Nephron progenitor cell (in vitro differentiated cells): ENCODE measurements around the gene ZNF223.

Source experiments
- DNase-seq: peaks from one replicate; pipeline ENCODE4 v3.0.0; 2021
- H3K27ac Mint-ChIP-seq: 2 replicates; pipeline ENCODE4 v1.8.0; 2021; ENCODE audit warnings: mild to moderate bottlenecking, moderate library complexity, mixed read lengths
- H3K27me3 Mint-ChIP-seq: 2 replicates; pipeline ENCODE4 v1.8.0; 2021; ENCODE audit warnings: mild to moderate bottlenecking, low read depth, mixed read lengths; ENCODE audit not compliant: poor library complexity
- H3K36me3 Mint-ChIP-seq: 2 replicates; pipeline ENCODE4 v1.8.0; 2021; ENCODE audit warnings: low read depth, mixed read lengths
- H3K4me1 Mint-ChIP-seq: 2 replicates; pipeline ENCODE4 v1.8.0; 2021; ENCODE audit warnings: mixed read lengths
- H3K4me3 Mint-ChIP-seq: 2 replicates; pipeline ENCODE4 v1.8.0; 2021; ENCODE audit warnings: mild to moderate bottlenecking, moderate library complexity, mixed read lengths
- H3K9me3 Mint-ChIP-seq: 2 replicates; pipeline ENCODE4 v1.8.0; 2021; ENCODE audit warnings: mild to moderate bottlenecking, moderate library complexity, mixed read lengths
- TF ChIP-seq, protein P1 (sequence below): fragments of 200-600 bp; sonication (generic); IDR thresholded peaks from 2 replicates; pipeline ENCODE4 v1.5.0; 2021; ENCODE audit warnings: antibody characterized with exemption

Gene ZNF223

DNA sequence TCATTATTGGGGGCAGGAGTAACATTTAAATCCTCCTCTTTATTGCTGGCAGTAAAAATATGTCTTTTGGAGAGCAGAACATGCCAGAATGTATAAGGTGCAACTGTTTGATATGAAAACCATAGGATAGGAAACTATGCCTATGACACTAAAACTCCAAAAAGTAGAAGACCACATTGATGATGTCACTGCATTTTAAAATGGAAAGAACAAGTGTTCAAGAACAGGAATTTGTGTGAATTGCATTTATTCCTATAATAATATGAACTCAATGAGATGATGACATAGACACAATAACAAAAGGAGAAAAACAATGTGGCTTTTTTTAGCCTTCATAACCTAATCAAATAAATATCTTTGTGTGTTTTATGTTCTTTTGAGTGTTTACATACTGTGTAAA, 57.6 kb downstream of the ZNF223 start:
- Mint-ChIP-seq H3K4me1 (peaks cover 19% of the 10 kb centered on the region), H3K36me3 (peaks cover 77% of the 10 kb centered on the region), H3K9me3 (peaks cover 75% of the 10 kb centered on the region), H3K4me3 (no peak overlapping the region), H3K27ac (no peak overlapping the region), H3K27me3 (peaks cover 4% of the 10 kb centered on the region)
- no peak for DNase-seq
- TF ChIP-seq, protein P1, sequence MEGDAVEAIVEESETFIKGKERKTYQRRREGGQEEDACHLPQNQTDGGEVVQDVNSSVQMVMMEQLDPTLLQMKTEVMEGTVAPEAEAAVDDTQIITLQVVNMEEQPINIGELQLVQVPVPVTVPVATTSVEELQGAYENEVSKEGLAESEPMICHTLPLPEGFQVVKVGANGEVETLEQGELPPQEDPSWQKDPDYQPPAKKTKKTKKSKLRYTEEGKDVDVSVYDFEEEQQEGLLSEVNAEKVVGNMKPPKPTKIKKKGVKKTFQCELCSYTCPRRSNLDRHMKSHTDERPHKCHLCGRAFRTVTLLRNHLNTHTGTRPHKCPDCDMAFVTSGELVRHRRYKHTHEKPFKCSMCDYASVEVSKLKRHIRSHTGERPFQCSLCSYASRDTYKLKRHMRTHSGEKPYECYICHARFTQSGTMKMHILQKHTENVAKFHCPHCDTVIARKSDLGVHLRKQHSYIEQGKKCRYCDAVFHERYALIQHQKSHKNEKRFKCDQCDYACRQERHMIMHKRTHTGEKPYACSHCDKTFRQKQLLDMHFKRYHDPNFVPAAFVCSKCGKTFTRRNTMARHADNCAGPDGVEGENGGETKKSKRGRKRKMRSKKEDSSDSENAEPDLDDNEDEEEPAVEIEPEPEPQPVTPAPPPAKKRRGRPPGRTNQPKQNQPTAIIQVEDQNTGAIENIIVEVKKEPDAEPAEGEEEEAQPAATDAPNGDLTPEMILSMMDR = no peak

GRCh38 chr19:44111910-44112463, 60.2 kb downstream of the ZNF223 start:
- Mint-ChIP-seq H3K9me3 (peaks cover 57% of the 10 kb centered on the region), H3K27me3 (peaks cover 8% of the 10 kb centered on the region), H3K27ac (peak overlapping the region; percentile 49), H3K36me3 (peaks cover 71% of the 10 kb centered on the region), H3K4me3 (peak overlapping the region; percentile 99), H3K4me1 (peaks cover 29% of the 10 kb centered on the region)
- peak; percentile 54 for DNase-seq
- TF ChIP-seq, protein P1 = no peak

GRCh38 chr19:44112802-44113137, 60.9 kb downstream of the ZNF223 start:
- peaks cover 8% of the 10 kb centered on the region for H3K27me3 Mint-ChIP-seq
- TF ChIP-seq, protein P1 = no peak
- no peak for DNase-seq
- peak overlapping the region; percentile 94 for H3K27ac Mint-ChIP-seq
- peaks cover 69% of the 10 kb centered on the region for H3K36me3 Mint-ChIP-seq
- H3K9me3 Mint-ChIP-seq = peaks cover 49% of the 10 kb centered on the region
- peak overlapping the region; percentile 99 for H3K4me3 Mint-ChIP-seq
- H3K4me1 Mint-ChIP-seq = peaks cover 29% of the 10 kb centered on the region

GRCh38 chr19:44113138-44113783, 61.4 kb downstream of the ZNF223 start, which contains the start of gene ZNF225:
ZNF225 (plus strand) TSS chr19:44113399; CDS start chr19:44115828, 2,429 bp downstream.
- Mint-ChIP-seq H3K4me1 (peaks cover 29% of the 10 kb centered on the region), H3K27me3 (peaks cover 8% of the 10 kb centered on the region), H3K36me3 (peaks cover 64% of the 10 kb centered on the region), H3K4me3 (peak within 1 kb of the TSS; percentile 99), H3K27ac (peak within 1 kb of the TSS; percentile 98), H3K9me3 (peaks cover 44% of the 10 kb centered on the region)
- TF ChIP-seq, protein P1 = no peak
- DNase-seq = peak; percentile 90

DNA sequence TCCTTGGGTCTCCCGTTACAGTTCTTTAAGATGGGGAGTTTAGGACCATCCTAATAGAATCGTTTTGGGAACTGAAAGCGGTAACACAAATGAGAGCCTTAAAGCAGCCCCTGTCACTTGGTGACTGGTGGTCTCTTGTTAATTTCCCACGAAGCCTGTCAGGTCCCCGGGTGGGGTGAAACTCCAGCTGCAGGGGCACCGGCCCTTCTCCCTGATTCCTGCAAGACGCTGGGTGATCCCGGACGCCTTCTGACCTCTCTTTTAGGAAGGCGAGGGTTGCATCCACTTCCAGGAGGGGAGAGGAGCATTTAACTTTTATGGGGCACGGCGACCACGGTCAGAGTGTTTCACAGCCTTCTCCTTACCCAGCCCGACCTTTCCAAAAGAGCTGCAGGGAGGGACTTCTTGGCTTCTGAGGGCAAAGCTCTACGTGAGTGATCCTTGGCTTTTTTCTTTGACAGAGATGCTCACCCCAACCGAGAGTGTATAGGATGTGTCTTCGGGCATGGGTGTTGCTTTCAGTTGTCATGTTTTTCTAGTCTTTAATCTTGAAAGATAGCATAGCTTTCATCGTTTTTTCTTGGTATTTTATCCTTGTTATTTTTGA, 62.1 kb downstream of the ZNF223 start:
- H3K27ac Mint-ChIP-seq = peak overlapping the region; percentile 98
- H3K36me3 Mint-ChIP-seq = peaks cover 58% of the 10 kb centered on the region
- DNase-seq = peak; percentile 25
- peaks cover 40% of the 10 kb centered on the region for H3K9me3 Mint-ChIP-seq
- H3K4me3 Mint-ChIP-seq = peak overlapping the region; percentile 99
- TF ChIP-seq, protein P1 = no peak
- peaks cover 29% of the 10 kb centered on the region for H3K4me1 Mint-ChIP-seq
- peaks cover 8% of the 10 kb centered on the region for H3K27me3 Mint-ChIP-seq
